Calu3 (cell line): Measurements from ENCODE around the gene LIN28B. TPM values are rescaled to one million over a fixed set of nuclear protein-coding genes. Genes with fewer than 3 reads are reported as not detected.

Source experiments
- BruUV-seq: library from RNA; stranded (reverse); fragments of 400-500 nt; replicated peaks from 2 replicates; lab custom pipeline; 2021; lab: Mats Ljungman, UMichigan
- CTCF ChIA-PET: fragments of 300-600 bp; sonication (Branson Sonifier 250); formaldehyde crosslinking; loops from one replicate; lab custom pipeline; 2022; ENCODE audit warnings: antibody characterized with exemption; lab: Charles Lee
- DNase-seq: peaks from one replicate; pipeline ENCODE4 v3.0.0; 2022
- H3K27ac Mint-ChIP-seq: one replicate; pipeline ENCODE4 v1.8.0; 2022; ENCODE audit warnings: mixed read lengths; ENCODE audit not compliant: unreplicated experiment
- H3K27me3 Mint-ChIP-seq: one replicate; pipeline ENCODE4 v1.8.0; 2022; ENCODE audit warnings: mixed read lengths; ENCODE audit not compliant: unreplicated experiment
- H3K36me3 Mint-ChIP-seq: one replicate; pipeline ENCODE4 v1.8.0; 2022; ENCODE audit warnings: mild to moderate bottlenecking, moderate library complexity, mixed read lengths; ENCODE audit not compliant: insufficient read depth, unreplicated experiment
- H3K4me1 Mint-ChIP-seq: one replicate; pipeline ENCODE4 v1.8.0; 2022; ENCODE audit warnings: mild to moderate bottlenecking, low read depth, mixed read lengths; ENCODE audit not compliant: unreplicated experiment
- H3K4me3 Mint-ChIP-seq: one replicate; pipeline ENCODE4 v1.8.0; 2022; ENCODE audit warnings: mild to moderate bottlenecking, low read depth, moderate library complexity, mixed read lengths; ENCODE audit not compliant: unreplicated experiment
- H3K9me3 Mint-ChIP-seq: one replicate; pipeline ENCODE4 v1.8.0; 2022; ENCODE audit warnings: low read depth, mixed read lengths; ENCODE audit not compliant: unreplicated experiment
- intact Hi-C: fragments of 100-400 bp; cut with micrococcal nuclease; formaldehyde crosslinking; loops from one replicate; pipeline ENCODE4 v1.10.0; 2022; ENCODE audit not compliant: unreplicated experiment
- total RNA-seq: library from RNA; stranded (reverse); gene quantifications from 2 replicates; pipeline ENCODE4 v1.2.3, GENCODE V29; 2022
- TF ChIP-seq, protein P1 (sequence below): fragments of 200-600 bp; IDR thresholded peaks from one replicate; pipeline ENCODE4 v1.8.0; 2022; ENCODE audit warnings: antibody characterized with exemption; ENCODE audit not compliant: unreplicated experiment

Gene LIN28B
- total RNA-seq, 1 experiment from 2014 or later, result not detected

DNA sequence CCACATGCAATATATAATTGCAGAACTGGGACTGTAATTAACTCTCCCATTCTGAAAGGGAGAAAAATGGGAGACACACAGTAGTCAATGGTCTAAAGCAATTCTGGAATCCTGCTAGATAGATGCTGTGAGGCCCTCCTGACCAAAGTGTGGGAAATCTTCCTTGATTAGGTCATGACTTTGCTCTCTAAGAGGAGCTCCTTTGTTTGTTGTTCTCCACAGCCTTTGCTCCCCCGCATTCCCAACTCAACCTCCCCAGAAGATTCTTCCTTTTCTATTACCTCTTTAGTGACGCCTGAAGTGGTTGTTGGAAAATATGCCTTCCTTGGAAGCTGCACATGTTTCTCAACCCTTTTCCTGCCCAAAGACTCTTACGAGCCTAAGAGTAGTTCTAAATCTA is 28.8 kb upstream of the LIN28B start:
- Mint-ChIP-seq H3K27me3 (no peaks in the 10 kb centered on the region), H3K36me3 (no peaks in the 10 kb centered on the region), H3K9me3 (no peaks in the 10 kb centered on the region), H3K4me3 (no peak overlapping the region), H3K4me1 (no peaks in the 10 kb centered on the region), H3K27ac (no peak overlapping the region)
- CTCF ChIA-PET, result no interaction called here
- BruUV-seq, result no TSS peak
- intact Hi-C loops, result no loop called here
- TF ChIP-seq, protein P1, sequence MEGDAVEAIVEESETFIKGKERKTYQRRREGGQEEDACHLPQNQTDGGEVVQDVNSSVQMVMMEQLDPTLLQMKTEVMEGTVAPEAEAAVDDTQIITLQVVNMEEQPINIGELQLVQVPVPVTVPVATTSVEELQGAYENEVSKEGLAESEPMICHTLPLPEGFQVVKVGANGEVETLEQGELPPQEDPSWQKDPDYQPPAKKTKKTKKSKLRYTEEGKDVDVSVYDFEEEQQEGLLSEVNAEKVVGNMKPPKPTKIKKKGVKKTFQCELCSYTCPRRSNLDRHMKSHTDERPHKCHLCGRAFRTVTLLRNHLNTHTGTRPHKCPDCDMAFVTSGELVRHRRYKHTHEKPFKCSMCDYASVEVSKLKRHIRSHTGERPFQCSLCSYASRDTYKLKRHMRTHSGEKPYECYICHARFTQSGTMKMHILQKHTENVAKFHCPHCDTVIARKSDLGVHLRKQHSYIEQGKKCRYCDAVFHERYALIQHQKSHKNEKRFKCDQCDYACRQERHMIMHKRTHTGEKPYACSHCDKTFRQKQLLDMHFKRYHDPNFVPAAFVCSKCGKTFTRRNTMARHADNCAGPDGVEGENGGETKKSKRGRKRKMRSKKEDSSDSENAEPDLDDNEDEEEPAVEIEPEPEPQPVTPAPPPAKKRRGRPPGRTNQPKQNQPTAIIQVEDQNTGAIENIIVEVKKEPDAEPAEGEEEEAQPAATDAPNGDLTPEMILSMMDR, result no peak
- DNase-seq, result no peak

DNA sequence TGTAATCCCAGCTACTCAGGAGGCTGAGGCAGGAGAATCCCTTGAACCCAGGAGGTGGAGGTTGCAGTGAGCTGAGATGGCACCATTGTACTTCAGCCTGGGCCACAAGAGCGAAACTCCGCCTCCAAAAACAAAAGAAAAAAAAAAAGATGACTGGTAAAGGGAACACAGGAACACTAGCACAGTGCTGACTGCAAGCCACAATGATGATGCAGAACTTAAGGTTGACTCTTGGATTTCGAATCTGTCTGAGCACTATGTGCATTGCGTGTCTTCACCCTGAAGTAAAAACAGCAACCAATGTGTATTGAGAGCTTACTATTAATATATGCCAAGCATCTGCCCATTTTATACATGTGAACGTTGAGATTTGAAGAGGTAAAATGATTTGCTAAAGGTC is 27.6 kb upstream of the LIN28B start:
- intact Hi-C loops, result no loop called here
- no peak overlapping the region for H3K4me3 Mint-ChIP-seq
- H3K4me1 Mint-ChIP-seq, result no peaks in the 10 kb centered on the region
- DNase-seq, result no peak
- no peaks in the 10 kb centered on the region for H3K9me3 Mint-ChIP-seq
- CTCF ChIA-PET, result no interaction called here
- no peaks in the 10 kb centered on the region for H3K36me3 Mint-ChIP-seq
- no peaks in the 10 kb centered on the region for H3K27me3 Mint-ChIP-seq
- no TSS peak for BruUV-seq
- TF ChIP-seq, protein P1, result no peak
- no peak overlapping the region for H3K27ac Mint-ChIP-seq

DNA sequence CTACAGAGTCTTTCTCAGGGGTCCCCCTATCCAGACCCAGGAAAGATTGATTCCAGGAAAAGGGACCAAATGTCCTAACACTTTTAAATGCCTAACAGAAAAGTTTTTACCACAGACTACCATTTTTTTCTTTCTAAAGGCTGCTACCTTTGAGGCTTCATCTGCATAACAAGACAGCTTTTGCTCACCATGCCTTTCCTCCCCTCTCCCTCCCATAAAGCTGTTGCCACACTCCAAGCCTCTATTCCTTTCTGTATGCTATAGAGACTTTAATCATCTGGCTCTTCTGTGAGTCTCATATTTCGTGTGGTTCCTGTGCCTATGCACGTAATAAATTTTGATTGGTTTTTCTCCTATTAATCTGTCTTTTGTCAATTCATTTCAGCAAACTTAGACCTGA is 26.0 kb upstream of the LIN28B start:
- CTCF ChIA-PET, result no interaction called here
- Mint-ChIP-seq H3K9me3 (no peaks in the 10 kb centered on the region), H3K4me3 (no peak overlapping the region), H3K4me1 (no peaks in the 10 kb centered on the region), H3K27me3 (no peaks in the 10 kb centered on the region), H3K36me3 (no peaks in the 10 kb centered on the region), H3K27ac (no peak overlapping the region)
- TF ChIP-seq, protein P1, result no peak
- intact Hi-C loops, result no loop called here
- DNase-seq, result no peak
- BruUV-seq, result no TSS peak

DNA sequence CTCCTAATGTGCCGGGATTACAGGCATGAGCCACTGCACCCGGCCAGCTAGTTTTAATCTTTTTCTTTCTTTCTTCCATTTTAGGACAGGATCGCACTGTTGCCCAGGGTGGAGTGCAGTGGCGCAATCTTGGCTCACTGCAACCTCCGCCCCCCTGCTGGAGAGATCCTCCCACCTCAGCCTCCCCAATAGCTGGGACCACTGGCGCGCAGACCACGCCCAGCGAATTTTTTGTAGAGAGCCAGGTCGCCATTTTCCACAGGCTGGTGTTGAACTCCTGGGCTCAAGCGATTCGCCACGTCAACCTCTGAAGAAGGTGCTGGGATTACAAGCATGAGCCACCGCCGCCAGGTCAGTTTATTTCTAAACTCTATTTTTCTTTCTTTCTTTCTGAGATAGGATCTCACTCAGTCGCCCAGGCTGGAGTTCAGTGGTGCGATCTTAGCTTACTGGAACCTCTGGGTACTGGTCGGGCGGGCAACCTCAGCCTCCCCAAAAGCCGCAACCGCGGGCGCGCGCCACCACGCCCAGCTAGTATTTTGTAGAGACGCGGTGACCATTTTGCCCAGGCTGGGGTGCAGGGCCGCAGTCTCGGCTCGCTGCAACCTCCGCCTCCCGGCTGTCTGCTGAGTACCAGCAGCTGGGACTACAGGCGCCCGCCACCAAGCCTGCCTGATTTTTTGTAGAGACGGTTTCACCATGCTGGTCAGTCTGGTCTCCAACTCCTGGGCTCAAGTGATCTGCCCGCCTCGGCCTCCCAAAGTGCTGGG is 20.0 kb upstream of the LIN28B start:
- no peak for DNase-seq
- intact Hi-C loops, result no loop called here
- no TSS peak for BruUV-seq
- TF ChIP-seq, protein P1, result no peak
- Mint-ChIP-seq H3K27me3 (no peaks in the 10 kb centered on the region), H3K27ac (no peak overlapping the region), H3K9me3 (no peaks in the 10 kb centered on the region), H3K36me3 (peaks cover 8% of the 10 kb centered on the region), H3K4me3 (no peak overlapping the region), H3K4me1 (no peaks in the 10 kb centered on the region)
- CTCF ChIA-PET, result no interaction called here
